ENCODE measurements around the gene CDKAL1.

Gene CDKAL1

GRCh38 chr6:20672038-20672437 is 137.8 kb downstream of the CDKAL1 start:
- Histone ChIP-seq H3K4me1 (ENCODE audit: insufficient read depth, low read length, poor library complexity, severe bottlenecking) (peaks cover 19% of the 10 kb centered on the region), H3K9ac (ENCODE audit: low read depth, low read length, poor library complexity, severe bottlenecking) (no peak overlapping the region)
- TF ChIP-seq, protein P1, sequence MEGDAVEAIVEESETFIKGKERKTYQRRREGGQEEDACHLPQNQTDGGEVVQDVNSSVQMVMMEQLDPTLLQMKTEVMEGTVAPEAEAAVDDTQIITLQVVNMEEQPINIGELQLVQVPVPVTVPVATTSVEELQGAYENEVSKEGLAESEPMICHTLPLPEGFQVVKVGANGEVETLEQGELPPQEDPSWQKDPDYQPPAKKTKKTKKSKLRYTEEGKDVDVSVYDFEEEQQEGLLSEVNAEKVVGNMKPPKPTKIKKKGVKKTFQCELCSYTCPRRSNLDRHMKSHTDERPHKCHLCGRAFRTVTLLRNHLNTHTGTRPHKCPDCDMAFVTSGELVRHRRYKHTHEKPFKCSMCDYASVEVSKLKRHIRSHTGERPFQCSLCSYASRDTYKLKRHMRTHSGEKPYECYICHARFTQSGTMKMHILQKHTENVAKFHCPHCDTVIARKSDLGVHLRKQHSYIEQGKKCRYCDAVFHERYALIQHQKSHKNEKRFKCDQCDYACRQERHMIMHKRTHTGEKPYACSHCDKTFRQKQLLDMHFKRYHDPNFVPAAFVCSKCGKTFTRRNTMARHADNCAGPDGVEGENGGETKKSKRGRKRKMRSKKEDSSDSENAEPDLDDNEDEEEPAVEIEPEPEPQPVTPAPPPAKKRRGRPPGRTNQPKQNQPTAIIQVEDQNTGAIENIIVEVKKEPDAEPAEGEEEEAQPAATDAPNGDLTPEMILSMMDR (conservative IDR thresholded peaks at IDR 0.05; ENCODE audit: low read length): no peak
- TF ChIP-seq EZH2phosphoT487 (IDR thresholded peaks at IDR 0.05; ENCODE audit: borderline replicate concordance): no peak

DNA sequence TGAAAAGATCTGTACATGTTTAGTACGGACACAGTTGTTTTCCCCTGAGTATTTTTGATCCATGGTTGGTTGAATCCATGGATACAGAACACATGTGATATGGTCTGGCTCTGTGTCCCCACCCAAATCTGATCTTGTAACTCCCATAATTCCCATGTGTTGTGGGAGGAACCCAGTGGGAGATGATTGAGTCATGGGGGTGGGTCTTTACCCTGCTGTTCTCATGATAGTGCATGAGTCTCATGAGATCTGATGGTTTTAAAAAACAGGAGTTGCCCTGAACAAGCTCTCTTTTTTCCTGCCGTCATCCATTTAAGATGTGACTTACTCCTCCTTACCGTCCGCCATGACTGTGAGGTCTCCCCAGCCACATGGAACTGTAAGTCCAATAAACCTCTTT is 139.2 kb downstream of the CDKAL1 start:
- Histone ChIP-seq H3F3A (ENCODE audit: low read depth) (no peaks in the 10 kb centered on the region), H2AFZ (ENCODE audit: low read length) (no peak overlapping the region), H3K4me1 (ENCODE audit: insufficient read depth, low read length, poor library complexity, severe bottlenecking) (peaks cover 25% of the 10 kb centered on the region), H3K9me3 (ENCODE audit: insufficient read depth, low read depth, low read length) (no peaks in the 10 kb centered on the region), H3K36me3 (ENCODE audit: insufficient read depth, low read length) (peaks cover 7% of the 10 kb centered on the region; the same call in 1 of the 2 replicates), H3K27me3 (ENCODE audit: insufficient read depth, low read length, poor library complexity, severe bottlenecking) (no peaks in the 10 kb centered on the region), H3K9ac (ENCODE audit: low read depth, low read length, poor library complexity, severe bottlenecking) (no peak overlapping the region), H4K20me1 (ENCODE audit: insufficient read depth, low read length, poor library complexity, severe bottlenecking) (no peaks in the 10 kb centered on the region), H3K4me3 (ENCODE audit: low read length, poor library complexity, severe bottlenecking) (no peak overlapping the region), H3K79me2 (ENCODE audit: insufficient read depth, low read length) (peaks cover 41% of the 10 kb centered on the region), H3K9me2 (replicated peaks; ENCODE audit: low read depth, low read length) (no peaks in the 10 kb centered on the region), H3K4me2 (ENCODE audit: low read depth, low read length, poor library complexity, severe bottlenecking) (no peak overlapping the region)
- TF ChIP-seq EZH2phosphoT487 (IDR thresholded peaks at IDR 0.05; ENCODE audit: borderline replicate concordance): no peak
- TF ChIP-seq, protein P1 (conservative IDR thresholded peaks at IDR 0.05; ENCODE audit: low read length): no peak

More at GRCh38 chr6:20672038-20672437, 137.8 kb downstream of the CDKAL1 start:
- H3K79me2 ChIP-seq (ENCODE audit: insufficient read depth, low read length): peaks cover 39% of the 10 kb centered on the region
- peaks cover 7% of the 10 kb centered on the region; the same call in 1 of the 2 replicates for H3K36me3 ChIP-seq (ENCODE audit: insufficient read depth, low read length)
- H3K9me3 ChIP-seq (ENCODE audit: insufficient read depth, low read depth, low read length): no peaks in the 10 kb centered on the region
- no peaks in the 10 kb centered on the region for H3F3A ChIP-seq (ENCODE audit: low read depth)
- H3K4me2 ChIP-seq (ENCODE audit: low read depth, low read length, poor library complexity, severe bottlenecking): no peak overlapping the region
- H3K4me3 ChIP-seq (ENCODE audit: low read length, poor library complexity, severe bottlenecking): no peak overlapping the region
- no peak overlapping the region for H2AFZ ChIP-seq (ENCODE audit: low read length)
- H4K20me1 ChIP-seq (ENCODE audit: insufficient read depth, low read length, poor library complexity, severe bottlenecking): no peaks in the 10 kb centered on the region
- no peaks in the 10 kb centered on the region for H3K9me2 ChIP-seq (replicated peaks; ENCODE audit: low read depth, low read length)
- H3K27me3 ChIP-seq (ENCODE audit: insufficient read depth, low read length, poor library complexity, severe bottlenecking): no peaks in the 10 kb centered on the region

DNA sequence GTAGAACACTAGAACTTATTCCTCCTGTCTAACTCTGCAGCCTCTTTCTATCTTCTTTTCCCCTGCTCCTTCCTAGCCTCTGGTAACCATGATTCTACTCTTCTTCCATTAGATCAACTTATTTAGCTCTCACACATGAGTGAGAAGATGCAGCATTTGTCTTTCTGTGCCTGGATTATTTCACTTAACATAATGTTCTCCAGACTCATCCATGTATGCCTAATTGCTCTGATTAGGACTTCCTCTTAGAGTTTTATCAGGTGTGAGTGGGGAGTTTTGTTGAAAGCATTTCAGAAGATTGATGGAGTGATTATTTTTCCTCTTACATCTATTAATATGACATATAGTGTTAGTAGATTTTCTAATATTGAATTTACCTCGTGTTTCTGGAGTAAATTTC is 140.4 kb downstream of the CDKAL1 start:
- H3K4me3 ChIP-seq (ENCODE audit: low read length, poor library complexity, severe bottlenecking): no peak overlapping the region
- H3K27me3 ChIP-seq (ENCODE audit: insufficient read depth, low read length, poor library complexity, severe bottlenecking): no peaks in the 10 kb centered on the region
- no peak overlapping the region for H3K9ac ChIP-seq (ENCODE audit: low read depth, low read length, poor library complexity, severe bottlenecking)
- H3K4me1 ChIP-seq (ENCODE audit: insufficient read depth, low read length, poor library complexity, severe bottlenecking): peaks cover 27% of the 10 kb centered on the region
- H4K20me1 ChIP-seq (ENCODE audit: insufficient read depth, low read length, poor library complexity, severe bottlenecking): no peaks in the 10 kb centered on the region
- peaks cover 41% of the 10 kb centered on the region for H3K79me2 ChIP-seq (ENCODE audit: insufficient read depth, low read length)
- H3K9me2 ChIP-seq (replicated peaks; ENCODE audit: low read depth, low read length): no peaks in the 10 kb centered on the region
- peaks cover 7% of the 10 kb centered on the region; the same call in 1 of the 2 replicates for H3K36me3 ChIP-seq (ENCODE audit: insufficient read depth, low read length)
- H3K4me2 ChIP-seq (ENCODE audit: low read depth, low read length, poor library complexity, severe bottlenecking): no peak overlapping the region
- TF ChIP-seq, protein P1 (conservative IDR thresholded peaks at IDR 0.05; ENCODE audit: low read length): no peak
- no peak for TF ChIP-seq EZH2phosphoT487 (IDR thresholded peaks at IDR 0.05; ENCODE audit: borderline replicate concordance)
- no peak overlapping the region for H2AFZ ChIP-seq (ENCODE audit: low read length)
- no peaks in the 10 kb centered on the region for H3K9me3 ChIP-seq (ENCODE audit: insufficient read depth, low read depth, low read length)
- H3F3A ChIP-seq (ENCODE audit: low read depth): no peaks in the 10 kb centered on the region
